Activated CD4-positive, alpha-beta T cell treated with anti-CD3 and anti-CD28 coated beads for 36 hours (primary cell): ENCODE results near the gene CARMIL1. TPM values are rescaled to one million over a fixed set of nuclear protein-coding genes. Genes with fewer than 3 reads are reported as not detected.

Experiments used
- ATAC-seq: fragments of 200-7000 bp; cut with Tn5 transposase; one replicate; pipeline ENCODE4 v1.10.0; 2021; ENCODE audit warnings: mild to moderate bottlenecking, moderate library complexity
- CTCF ChIA-PET: fragments of 350-600 bp; sonication (Branson Sonifier 250); formaldehyde crosslinking; loops from one replicate; lab custom pipeline; 2021; ENCODE audit warnings: antibody characterized with exemption; lab: Charles Lee
- POLR2A ChIA-PET: fragments of 350-600 bp; sonication (Branson Sonifier 250); formaldehyde crosslinking; loops from one replicate; lab custom pipeline; 2021; ENCODE audit warnings: antibody characterized with exemption, inconsistent platforms; lab: Charles Lee
- DNase-seq: peaks from one replicate; pipeline ENCODE4 v3.0.0-alpha.2; 2020
- H3K27ac Mint-ChIP-seq: one replicate; pipeline ENCODE4 v1.8.0; 2021; ENCODE audit warnings: mixed read lengths
- H3K27me3 Mint-ChIP-seq: one replicate; pipeline ENCODE4 v1.8.0; 2021; ENCODE audit warnings: mixed read lengths
- H3K36me3 Mint-ChIP-seq: one replicate; pipeline ENCODE4 v1.8.0; 2021; ENCODE audit warnings: low read depth, mixed read lengths
- H3K4me1 Mint-ChIP-seq: one replicate; pipeline ENCODE4 v1.8.0; 2021; ENCODE audit warnings: mixed read lengths
- H3K4me3 Mint-ChIP-seq: one replicate; pipeline ENCODE4 v1.8.0; 2021; ENCODE audit warnings: mild to moderate bottlenecking, moderate library complexity, mixed read lengths
- H3K9me3 Mint-ChIP-seq: one replicate; pipeline ENCODE4 v1.8.0; 2021; ENCODE audit warnings: low read depth, mixed read lengths
- intact Hi-C, 2 experiments: fragments of 100-400 bp; cut with DNase I in 1 of 2; cut with micrococcal nuclease in 1 of 2; formaldehyde crosslinking; loops; one replicate each; pipeline versions ENCODE4 v1.14.2 to v1.15.1; 2022 to 2024; cut with DNase I, micrococcal nuclease
- total RNA-seq, 2 experiments: library from RNA; stranded (reverse); gene quantifications; one replicate each; pipeline ENCODE4 v1.2.3, GENCODE V29; 2021

CARMIL1 gene
- total RNA-seq, 2 experiments from 2014 or later: 4.5 to 4.9 TPM

DNA sequence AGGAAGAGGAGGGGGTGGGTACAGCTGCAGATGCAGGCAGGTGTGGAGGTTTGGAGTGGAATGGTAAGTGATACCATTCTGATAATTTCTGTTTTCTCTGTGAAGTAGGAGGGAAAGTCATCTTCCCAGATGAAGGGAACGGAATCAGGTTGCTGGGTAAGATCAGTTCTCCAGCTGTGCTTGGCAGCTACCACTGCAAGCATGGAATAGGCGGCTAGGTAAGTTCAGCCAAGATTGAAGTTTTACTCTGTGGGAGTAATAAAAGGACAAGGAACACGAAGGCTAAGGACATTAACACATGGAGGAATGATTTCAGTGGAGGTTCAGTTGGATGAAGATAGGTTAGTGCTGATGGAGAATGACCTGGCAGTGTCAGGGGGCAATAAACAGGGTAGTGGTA, 128.3 kb downstream of the CARMIL1 start:
- Mint-ChIP-seq H3K4me3 (no peak overlapping the region), H3K4me1 (peaks cover 10% of the 10 kb centered on the region), H3K9me3 (no peaks in the 10 kb centered on the region), H3K36me3 (no peaks in the 10 kb centered on the region), H3K27me3 (no peaks in the 10 kb centered on the region), H3K27ac (no peak overlapping the region)
- POLR2A ChIA-PET: no interaction called here
- no peak for DNase-seq
- intact Hi-C loops: no loop called here
- ATAC-seq: no peak
- CTCF ChIA-PET: interaction anchor here (0.6 kb wide), 1 partner anchor 217 kb away, joined by 4 read pairs; no protein-coding TSS in a partner anchor

DNA sequence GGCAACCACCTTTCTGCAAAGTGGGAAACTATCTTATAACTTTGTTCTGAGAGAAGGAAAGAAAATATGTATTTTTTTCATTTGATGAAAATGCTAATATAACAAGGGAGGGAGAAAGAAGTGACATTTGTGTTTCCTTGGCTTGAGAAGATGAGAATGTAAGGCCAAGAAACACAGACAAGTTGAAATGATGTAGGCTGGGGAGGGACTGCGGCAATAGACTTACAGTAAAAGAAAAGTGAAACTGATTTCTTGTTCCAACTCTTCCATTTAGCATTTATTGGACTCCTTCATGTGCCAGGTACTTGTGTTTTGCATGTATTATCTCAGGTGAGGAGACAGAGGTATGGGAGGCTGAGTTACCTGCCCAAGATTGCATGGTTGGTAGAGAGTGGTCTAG, 130.9 kb downstream of the CARMIL1 start:
- Mint-ChIP-seq H3K27me3 (no peaks in the 10 kb centered on the region), H3K36me3 (no peaks in the 10 kb centered on the region), H3K4me3 (peak overlapping the region; percentile 33), H3K27ac (peak overlapping the region; percentile 72), H3K9me3 (no peaks in the 10 kb centered on the region), H3K4me1 (peaks cover 25% of the 10 kb centered on the region)
- peak; percentile 48 for ATAC-seq
- CTCF ChIA-PET: no interaction called here
- no peak for DNase-seq
- POLR2A ChIA-PET: no interaction called here
- intact Hi-C loops: no loop called here

DNA sequence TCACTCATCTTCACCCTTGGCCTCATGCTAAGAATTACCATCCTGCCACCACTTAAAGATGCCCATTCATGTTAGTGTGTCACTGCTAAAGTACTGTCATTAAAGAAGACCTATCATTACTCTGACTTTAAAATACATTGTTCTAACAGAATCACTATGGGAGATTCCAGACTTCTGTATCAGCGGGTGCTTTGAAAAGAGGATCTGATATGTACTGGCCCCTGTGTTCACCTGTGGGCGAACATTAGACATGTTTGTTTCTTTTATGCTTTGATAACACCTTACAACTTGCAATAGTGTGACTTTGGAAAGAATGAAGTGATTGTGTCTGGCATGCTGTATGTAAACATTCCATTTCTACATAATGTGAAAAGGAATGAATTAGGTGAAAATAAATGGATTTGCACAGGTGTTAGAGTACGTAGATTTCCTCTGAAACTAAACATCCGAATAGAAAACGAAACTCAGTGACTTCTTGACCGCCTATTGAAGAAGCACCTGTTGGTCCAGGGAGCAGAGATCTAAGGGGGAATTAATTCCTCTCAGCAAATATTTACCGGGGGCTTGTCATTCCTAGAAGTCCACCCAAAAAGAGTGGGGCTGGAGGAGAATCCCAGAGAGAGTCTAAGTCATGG, 132.3 kb downstream of the CARMIL1 start:
- Mint-ChIP-seq H3K36me3 (no peaks in the 10 kb centered on the region), H3K4me1 (peaks cover 25% of the 10 kb centered on the region), H3K27ac (no peak overlapping the region), H3K9me3 (no peaks in the 10 kb centered on the region), H3K27me3 (no peaks in the 10 kb centered on the region), H3K4me3 (no peak overlapping the region)
- POLR2A ChIA-PET: no interaction called here
- intact Hi-C loops: no loop called here
- ATAC-seq (no peak), DNase-seq (no peak)
- CTCF ChIA-PET: no interaction called here

- no peak for ATAC-seq
- Mint-ChIP-seq H3K9me3 (no peaks in the 10 kb centered on the region), H3K4me3 (no peak overlapping the region), H3K27me3 (no peaks in the 10 kb centered on the region), H3K27ac (no peak overlapping the region), H3K36me3 (no peaks in the 10 kb centered on the region), H3K4me1 (peaks cover 23% of the 10 kb centered on the region)
- ChIA-PET POLR2A (interaction anchor here (0.7 kb wide), 1 partner anchor 24 kb away, joined by 3 read pairs; no protein-coding TSS in a partner anchor), CTCF (interaction anchor here (0.6 to 2.5 kb wide), 2 partner anchors 13 to 164 kb away, joined by 3 to 9 read pairs; no protein-coding TSS in a partner anchor)
- intact Hi-C loops: no loop called here
- DNase-seq: no peak
These were observed 134.2 kb downstream of the CARMIL1 start for GRCh38 chr6:25413207-25413905.

GRCh38 chr6:25414168-25414567, 135.0 kb downstream of the CARMIL1 start:
- no peak overlapping the region for H3K4me3 Mint-ChIP-seq
- ATAC-seq (no peak), DNase-seq (no peak)
- H3K4me1 Mint-ChIP-seq: peaks cover 23% of the 10 kb centered on the region
- intact Hi-C loops: no loop called here
- H3K27me3 Mint-ChIP-seq: no peaks in the 10 kb centered on the region
- POLR2A ChIA-PET: interaction anchor here (0.7 kb wide), 1 partner anchor 25 kb away, joined by 3 read pairs; no protein-coding TSS in a partner anchor
- H3K9me3 Mint-ChIP-seq: no peaks in the 10 kb centered on the region
- no peak overlapping the region for H3K27ac Mint-ChIP-seq
- H3K36me3 Mint-ChIP-seq: no peaks in the 10 kb centered on the region
- CTCF ChIA-PET: interaction anchor here (0.6 to 2.5 kb wide), 2 partner anchors 14 to 163 kb away, joined by 3 to 9 read pairs; no protein-coding TSS in a partner anchor

GRCh38 chr6:25414755-25415154, 135.6 kb downstream of the CARMIL1 start:
- DNase-seq: no peak
- Mint-ChIP-seq H3K36me3 (peaks cover 2% of the 10 kb centered on the region), H3K9me3 (peaks cover 2% of the 10 kb centered on the region), H3K4me1 (peaks cover 26% of the 10 kb centered on the region), H3K27ac (no peak overlapping the region), H3K4me3 (no peak overlapping the region), H3K27me3 (no peaks in the 10 kb centered on the region)
- CTCF ChIA-PET: interaction anchor here (0.8 to 2.5 kb wide), 2 partner anchors 15 to 24 kb away, joined by 3 to 9 read pairs; no protein-coding TSS in a partner anchor
- ATAC-seq: no peak
- POLR2A ChIA-PET: no interaction called here
- intact Hi-C loops: no loop called here

DNA sequence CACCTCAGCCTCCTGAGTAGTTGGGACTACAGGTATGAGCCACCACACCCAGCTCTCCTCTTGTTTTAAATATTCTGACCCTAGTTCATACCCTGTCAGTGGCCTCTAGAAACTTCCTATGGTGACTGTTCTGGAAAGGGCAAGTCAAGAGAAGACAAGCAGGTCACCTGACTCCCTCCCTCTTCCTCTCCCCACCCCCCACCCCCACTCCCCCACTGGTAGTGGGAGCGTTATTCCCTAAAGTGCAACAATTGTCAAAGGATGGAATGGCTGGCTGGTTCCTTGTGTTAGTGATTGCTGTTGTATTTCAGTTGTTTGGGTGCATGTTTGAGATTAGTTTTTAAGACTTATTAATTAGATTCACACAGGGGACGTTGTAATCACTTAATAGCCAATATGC, 136.1 kb downstream of the CARMIL1 start:
- Mint-ChIP-seq H3K36me3 (peaks cover 5% of the 10 kb centered on the region), H3K27me3 (no peaks in the 10 kb centered on the region), H3K9me3 (peaks cover 4% of the 10 kb centered on the region), H3K4me1 (peaks cover 23% of the 10 kb centered on the region), H3K27ac (no peak overlapping the region), H3K4me3 (no peak overlapping the region)
- intact Hi-C loops: no loop called here
- no peak for DNase-seq
- no peak for ATAC-seq
- ChIA-PET CTCF (interaction anchor here (0.8 kb wide), 1 partner anchor 24 kb away, joined by 3 read pairs; no protein-coding TSS in a partner anchor), POLR2A (no interaction called here)

GRCh38 chr6:25415701-25416100, 136.5 kb downstream of the CARMIL1 start:
- H3K27me3 Mint-ChIP-seq: no peaks in the 10 kb centered on the region

DNA sequence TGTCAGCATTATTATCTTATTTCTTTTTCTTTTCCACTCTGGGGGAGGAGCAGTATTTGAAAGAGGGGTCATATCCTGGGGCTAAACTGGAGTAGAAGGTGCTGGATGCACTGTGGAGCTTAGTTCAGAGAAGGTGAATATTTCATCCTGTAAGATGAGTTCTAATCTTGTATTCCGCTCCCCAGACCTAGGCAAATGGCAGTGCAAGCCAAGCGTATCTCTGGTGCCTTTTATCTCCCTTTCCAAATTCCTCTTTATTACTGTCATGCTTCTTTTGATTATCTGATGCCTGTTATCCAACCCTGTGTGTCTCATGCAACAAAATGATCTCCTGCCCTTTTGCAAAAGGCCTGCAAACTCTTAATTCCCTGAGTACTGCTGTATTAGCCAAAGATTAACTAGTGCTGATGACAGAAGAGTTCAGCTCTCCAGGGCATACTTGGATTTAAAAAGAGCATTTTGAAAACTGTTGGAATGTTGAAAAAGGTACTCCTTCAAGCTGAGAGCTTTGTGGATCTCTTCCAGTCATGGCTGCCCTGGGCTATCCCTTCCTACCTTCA, 138.0 kb downstream of the CARMIL1 start:
- Mint-ChIP-seq H3K4me3 (no peak overlapping the region), H3K4me1 (peaks cover 18% of the 10 kb centered on the region), H3K27me3 (no peaks in the 10 kb centered on the region), H3K36me3 (peaks cover 5% of the 10 kb centered on the region), H3K9me3 (peaks cover 4% of the 10 kb centered on the region), H3K27ac (no peak overlapping the region)
- ChIA-PET CTCF (interaction anchor here (0.6 to 1.3 kb wide), 2 partner anchors 16 to 26 kb away, joined by 3 to 4 read pairs; no protein-coding TSS in a partner anchor), POLR2A (interaction anchor here (0.6 kb wide), 1 partner anchor 548 kb away, joined by 3 read pairs; no protein-coding TSS in a partner anchor)
- intact Hi-C loops: no loop called here
- DNase-seq (no peak), ATAC-seq (no peak)

More at GRCh38 chr6:25415701-25416100, 136.5 kb downstream of the CARMIL1 start:
- H3K9me3 Mint-ChIP-seq: peaks cover 4% of the 10 kb centered on the region
- H3K4me1 Mint-ChIP-seq: peaks cover 20% of the 10 kb centered on the region
- ChIA-PET CTCF (no interaction called here), POLR2A (no interaction called here)
- H3K4me3 Mint-ChIP-seq: no peak overlapping the region
- no peak overlapping the region for H3K27ac Mint-ChIP-seq
- peaks cover 5% of the 10 kb centered on the region for H3K36me3 Mint-ChIP-seq
- ATAC-seq: no peak
- intact Hi-C loops: no loop called here
- DNase-seq: no peak

DNA sequence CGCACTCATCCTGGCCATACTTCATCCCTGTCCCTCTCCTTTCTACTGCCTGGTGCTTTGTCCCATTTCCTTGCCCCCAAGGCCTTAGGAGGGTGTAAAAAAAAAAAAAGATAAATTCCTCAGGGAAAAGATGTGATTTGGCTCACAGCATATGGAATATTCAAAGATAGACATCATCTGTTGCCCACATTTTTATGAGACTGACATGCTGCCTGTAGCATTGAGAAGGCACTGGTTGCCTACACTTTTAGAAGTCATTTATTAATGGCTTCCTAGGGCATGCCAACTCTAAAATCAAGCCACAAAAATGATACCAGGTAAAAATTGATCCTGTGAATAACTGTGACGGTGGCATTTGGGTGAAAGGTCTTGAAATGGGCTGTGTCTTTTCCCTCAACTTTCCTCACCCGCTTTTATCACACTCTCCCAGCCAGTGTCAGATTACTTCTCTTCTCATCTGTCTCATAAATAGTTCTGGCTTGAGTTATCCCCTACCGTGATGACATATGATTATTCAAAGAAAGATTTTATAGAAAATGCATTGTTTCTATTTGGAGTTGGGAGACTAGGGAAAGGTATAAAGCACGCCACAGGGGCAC, 139.4 kb downstream of the CARMIL1 start:
- no peaks in the 10 kb centered on the region for H3K27me3 Mint-ChIP-seq
- H3K36me3 Mint-ChIP-seq: peaks cover 5% of the 10 kb centered on the region
- no peak overlapping the region for H3K4me3 Mint-ChIP-seq
- POLR2A ChIA-PET: no interaction called here
- peaks cover 10% of the 10 kb centered on the region for H3K4me1 Mint-ChIP-seq
- H3K27ac Mint-ChIP-seq: no peak overlapping the region
- CTCF ChIA-PET: interaction anchor here (0.9 to 1.3 kb wide), 2 partner anchors 18 to 79 kb away, joined by 3 read pairs; no protein-coding TSS in a partner anchor
- intact Hi-C loops: no loop called here
- H3K9me3 Mint-ChIP-seq: peaks cover 4% of the 10 kb centered on the region
- ATAC-seq (no peak), DNase-seq (no peak)

GRCh38 chr6:25419879-25420278, 140.7 kb downstream of the CARMIL1 start:
- H3K4me3 Mint-ChIP-seq: no peak overlapping the region
- DNase-seq: peak; percentile 9
- no peak overlapping the region for H3K27ac Mint-ChIP-seq
- peaks cover 5% of the 10 kb centered on the region for H3K36me3 Mint-ChIP-seq
- peaks cover 4% of the 10 kb centered on the region for H3K9me3 Mint-ChIP-seq
- ChIA-PET CTCF (interaction anchor here (1.2 kb wide), 1 partner anchor 73 kb away, joined by 4 read pairs; no protein-coding TSS in a partner anchor), POLR2A (no interaction called here)
- intact Hi-C loops: no loop called here
- no peak for ATAC-seq
- H3K4me1 Mint-ChIP-seq: peaks cover 3% of the 10 kb centered on the region
- H3K27me3 Mint-ChIP-seq: no peaks in the 10 kb centered on the region
